Hepatocyte (in vitro differentiated cells): ENCODE data around the gene CES3. TPM values are rescaled to one million over a fixed set of nuclear protein-coding genes. Genes with fewer than 3 reads are reported as not detected.

Source experiments
- DNase-seq: peaks from one replicate; pipeline ENCODE4 v3.0.0-alpha.2; 2016; ENCODE audit warnings: low spot score
- H2AFZ ChIP-seq: fragments of 200-600 bp; sonication (generic); 2 replicates; pipeline ENCODE4 v1.6.0; 2016; ENCODE audit warnings: antibody characterized with exemption, mild to moderate bottlenecking
- H3K27ac ChIP-seq: fragments of 200-600 bp; sonication (generic); 2 replicates; pipeline ENCODE4 v1.5.1; 2016; ENCODE audit warnings: mild to moderate bottlenecking
- H3K27me3 ChIP-seq: fragments of 200-600 bp; sonication (generic); 2 replicates; pipeline ENCODE4 v1.6.1; 2016
- H3K36me3 ChIP-seq: fragments of 200-600 bp; sonication (generic); replicated peaks from 2 replicates; pipeline ENCODE4 v1.5.1; 2016; ENCODE audit warnings: low read depth; ENCODE audit not compliant: insufficient read depth
- H3K4me1 ChIP-seq: fragments of 200-600 bp; sonication (generic); 2 replicates; pipeline ENCODE4 v1.5.1; 2016; ENCODE audit warnings: mild to moderate bottlenecking, moderate library complexity; ENCODE audit not compliant: insufficient read depth
- H3K4me2 ChIP-seq: fragments of 200-600 bp; sonication (generic); 2 replicates; pipeline ENCODE4 v1.6.0; 2016
- H3K4me3 ChIP-seq: fragments of 200-600 bp; sonication (generic); 2 replicates; pipeline ENCODE4 v1.5.1; 2016; ENCODE audit warnings: mild to moderate bottlenecking
- H3K79me2 ChIP-seq: fragments of 200-600 bp; sonication (generic); 2 replicates; pipeline ENCODE4 v1.6.0; 2017; ENCODE audit warnings: mild to moderate bottlenecking
- H3K9me2 ChIP-seq: fragments of 200-600 bp; sonication (generic); replicated peaks from 2 replicates; pipeline ENCODE4 v1.6.0; 2017; ENCODE audit warnings: mild to moderate bottlenecking; ENCODE audit not compliant: insufficient read depth
- H3K9me3 ChIP-seq: fragments of 200-600 bp; sonication (generic); 2 replicates; pipeline ENCODE4 v1.5.1; 2016; ENCODE audit warnings: low read depth, mild to moderate bottlenecking
- H4K20me1 ChIP-seq: fragments of 200-600 bp; sonication (generic); 2 replicates; pipeline ENCODE4 v1.6.0; 2016; ENCODE audit warnings: mild to moderate bottlenecking; ENCODE audit not compliant: insufficient read depth, poor library complexity, severe bottlenecking
- EZH2 ChIP-seq: fragments of 200-600 bp; sonication (generic); IDR thresholded peaks from 2 replicates; pipeline ENCODE4 v1.6.1; 2016; ENCODE audit warnings: antibody characterized with exemption, mild to moderate bottlenecking, borderline replicate concordance
- EZH2phosphoT487 ChIP-seq: fragments of 200-600 bp; sonication (generic); IDR thresholded peaks from one replicate; pipeline ENCODE4 v1.6.1; 2018; ENCODE audit warnings: antibody characterized with exemption, mild to moderate bottlenecking, low read depth, moderate library complexity; ENCODE audit not compliant: unreplicated experiment, severe bottlenecking
- WGBS: methylation state at CpG from one replicate; pipeline ENCODE4 v1.1.6; 2016; ENCODE audit warnings: low lambda C conversion rate; ENCODE audit errors: missing lambda C conversion rate; 5-methylcytosine and 5-hydroxymethylcytosine counted together
- polyA plus RNA-seq: library from polyadenylated mRNA; unstranded; fragments of >200 nt; fragmentation: Nextera tagmentation; extraction: Ambion mirVana; gene quantifications from 2 replicates; pipeline ENCODE4 v1.2.1, GENCODE V29; 2016
- total RNA-seq: library from RNA; depleted of rRNA; stranded (reverse); fragments of >200 nt; gene quantifications from 2 replicates; pipeline ENCODE4 v1.2.3, GENCODE V29; 2014
- TF ChIP-seq, protein P1 (sequence below): fragments of 200-600 bp; sonication (generic); IDR thresholded peaks from 2 replicates; pipeline ENCODE4 v1.5.1; 2016; ENCODE audit warnings: antibody characterized with exemption, mild to moderate bottlenecking; ENCODE audit not compliant: poor library complexity

Gene CES3
- total and polyA plus RNA-seq, 2 experiments from 2014 or later, result 1.7 to 3.8 TPM

DNA sequence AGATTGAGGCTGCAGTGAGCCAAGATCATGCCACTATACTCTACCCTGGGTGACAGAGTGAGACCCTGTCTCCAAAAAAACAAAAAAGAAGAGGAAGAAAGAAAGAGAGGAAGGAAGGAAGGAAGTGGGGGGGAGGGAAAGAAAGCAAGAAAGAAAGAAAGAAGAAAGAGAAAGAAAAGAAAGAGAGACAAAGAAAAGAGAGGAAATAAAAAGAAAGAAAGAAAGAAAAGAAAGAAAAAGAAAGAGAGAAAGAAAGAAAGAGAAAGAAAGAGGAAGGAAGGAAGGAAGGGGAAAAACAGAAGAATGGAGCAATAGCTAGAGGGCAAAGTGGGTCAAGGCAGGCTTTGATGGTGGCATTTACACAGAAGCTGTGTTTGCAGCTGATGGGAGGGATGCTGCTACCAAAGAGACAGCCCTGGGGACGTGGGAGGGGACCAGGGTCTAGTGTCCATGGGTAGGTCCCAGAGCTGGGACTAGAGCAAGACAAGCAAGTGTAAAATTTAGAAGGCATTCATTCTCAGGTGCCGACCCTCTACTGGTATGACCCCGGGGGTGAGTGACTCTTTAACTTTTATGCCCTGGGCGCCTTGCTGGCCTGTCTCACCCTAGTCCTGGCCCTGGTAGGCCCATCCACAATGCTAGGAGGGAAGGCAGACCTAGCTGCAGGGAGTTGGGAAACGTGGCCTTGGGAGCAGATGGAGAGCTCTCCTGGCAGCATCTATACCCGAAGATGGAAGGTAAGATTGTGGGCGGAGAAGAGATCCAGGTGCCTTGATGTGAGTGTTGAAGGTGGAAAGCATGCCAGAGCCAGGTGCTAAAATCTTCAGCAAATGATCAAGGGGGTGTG, 2.0 kb upstream of the CES3 start:
- peaks cover 27% of the 10 kb centered on the region for H3K4me1 ChIP-seq
- no peaks in the 10 kb centered on the region for H3K79me2 ChIP-seq
- WGBS, result 83% methylated on average over 7 of the region's 7 CpGs

DNA sequence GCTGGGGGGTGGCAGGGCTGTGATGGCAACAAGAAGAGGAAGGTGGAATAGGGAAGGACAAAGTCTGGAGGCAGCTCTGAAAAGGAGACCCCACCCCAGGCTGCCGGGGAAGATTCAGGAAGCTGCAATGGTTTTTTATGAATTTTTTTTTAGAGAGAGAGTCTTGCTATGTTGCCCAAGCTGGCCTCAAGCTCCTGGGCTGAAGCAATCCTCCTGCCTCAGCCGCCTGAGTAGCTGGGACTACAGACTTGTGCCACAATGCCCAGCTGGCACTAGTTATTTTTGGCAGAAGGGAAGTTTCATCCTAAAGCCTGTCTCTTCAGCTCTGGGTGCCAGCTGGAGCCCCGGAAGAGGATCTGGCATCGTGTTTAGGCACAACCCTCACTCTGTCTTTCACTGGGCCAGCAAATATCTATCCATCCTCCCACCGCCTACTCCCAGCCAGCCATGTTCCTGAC, 1.3 kb upstream of the CES3 start:
- H3K79me2 ChIP-seq, result no peaks in the 10 kb centered on the region
- no peak overlapping the region for H2AFZ ChIP-seq
- no peak overlapping the region for H3K27ac ChIP-seq
- no peaks in the 10 kb centered on the region for H3K27me3 ChIP-seq
- H3K9me2 ChIP-seq, result no peaks in the 10 kb centered on the region
- TF ChIP-seq, protein P1, sequence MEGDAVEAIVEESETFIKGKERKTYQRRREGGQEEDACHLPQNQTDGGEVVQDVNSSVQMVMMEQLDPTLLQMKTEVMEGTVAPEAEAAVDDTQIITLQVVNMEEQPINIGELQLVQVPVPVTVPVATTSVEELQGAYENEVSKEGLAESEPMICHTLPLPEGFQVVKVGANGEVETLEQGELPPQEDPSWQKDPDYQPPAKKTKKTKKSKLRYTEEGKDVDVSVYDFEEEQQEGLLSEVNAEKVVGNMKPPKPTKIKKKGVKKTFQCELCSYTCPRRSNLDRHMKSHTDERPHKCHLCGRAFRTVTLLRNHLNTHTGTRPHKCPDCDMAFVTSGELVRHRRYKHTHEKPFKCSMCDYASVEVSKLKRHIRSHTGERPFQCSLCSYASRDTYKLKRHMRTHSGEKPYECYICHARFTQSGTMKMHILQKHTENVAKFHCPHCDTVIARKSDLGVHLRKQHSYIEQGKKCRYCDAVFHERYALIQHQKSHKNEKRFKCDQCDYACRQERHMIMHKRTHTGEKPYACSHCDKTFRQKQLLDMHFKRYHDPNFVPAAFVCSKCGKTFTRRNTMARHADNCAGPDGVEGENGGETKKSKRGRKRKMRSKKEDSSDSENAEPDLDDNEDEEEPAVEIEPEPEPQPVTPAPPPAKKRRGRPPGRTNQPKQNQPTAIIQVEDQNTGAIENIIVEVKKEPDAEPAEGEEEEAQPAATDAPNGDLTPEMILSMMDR, result no peak
- TF ChIP-seq EZH2 (no peak), EZH2phosphoT487 (no peak)
- no peaks in the 10 kb centered on the region for H3K9me3 ChIP-seq
- no peak overlapping the region for H3K4me3 ChIP-seq
- no peaks in the 10 kb centered on the region for H4K20me1 ChIP-seq
- no peak for DNase-seq
- H3K4me2 ChIP-seq, result no peak overlapping the region
- WGBS, result 89% methylated on average over 5 of the region's 5 CpGs
- no peaks in the 10 kb centered on the region for H3K36me3 ChIP-seq
- H3K4me1 ChIP-seq, result peaks cover 24% of the 10 kb centered on the region

More for the DNA sequence above, 2.0 kb upstream of the CES3 start:
- Histone ChIP-seq H3K4me3 (no peak overlapping the region), H3K27ac (no peak overlapping the region), H4K20me1 (no peaks in the 10 kb centered on the region), H3K9me3 (no peaks in the 10 kb centered on the region), H3K9me2 (no peaks in the 10 kb centered on the region), H3K4me2 (no peak overlapping the region), H3K36me3 (no peaks in the 10 kb centered on the region), H3K27me3 (no peaks in the 10 kb centered on the region), H2AFZ (no peak overlapping the region)
- TF ChIP-seq EZH2, result no peak
- no peak for TF ChIP-seq EZH2phosphoT487
- TF ChIP-seq, protein P1, result no peak
- no peak for DNase-seq

DNA sequence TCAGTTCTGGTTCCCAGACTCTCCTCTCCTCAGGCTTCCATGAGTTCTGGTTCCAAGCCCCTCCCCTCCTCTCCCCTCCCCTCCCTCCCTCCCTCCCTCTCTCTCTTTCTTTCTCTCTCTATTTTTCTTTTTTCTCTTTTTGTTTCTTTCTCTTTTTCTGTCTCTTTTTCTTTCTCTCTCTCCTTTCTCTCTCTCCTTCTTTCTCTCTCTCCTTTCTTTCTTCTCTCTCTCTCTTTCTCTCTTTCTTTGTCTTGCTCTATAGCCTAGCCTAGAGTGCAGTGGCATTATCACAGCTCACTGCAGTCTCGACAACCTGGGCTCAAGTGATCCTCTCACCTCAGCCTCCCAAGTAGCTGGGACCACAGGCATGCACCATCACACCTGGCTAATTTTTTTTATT, 796 bp upstream of the CES3 start:
- TF ChIP-seq EZH2, result no peak
- TF ChIP-seq EZH2phosphoT487, result no peak
- TF ChIP-seq, protein P1, result no peak
- Histone ChIP-seq H3K9me3 (no peaks in the 10 kb centered on the region), H3K27me3 (no peaks in the 10 kb centered on the region), H3K36me3 (no peaks in the 10 kb centered on the region), H4K20me1 (no peaks in the 10 kb centered on the region), H3K4me2 (no peak overlapping the region), H3K4me1 (peaks cover 19% of the 10 kb centered on the region), H3K9me2 (no peaks in the 10 kb centered on the region), H3K27ac (no peak overlapping the region), H3K79me2 (no peaks in the 10 kb centered on the region), H3K4me3 (no peak overlapping the region), H2AFZ (no peak overlapping the region)
- WGBS, result 82% methylated on average over 1 of the region's 1 CpG
- DNase-seq, result no peak
